Mucosa of descending colon (tissue), 3 donors: ENCODE results near the gene WDR7. TPM values are rescaled to one million over a fixed set of nuclear protein-coding genes. Genes with fewer than 3 reads are reported as not detected.
A peak's percentile ranks its signal among the peaks of the same experiment; 100 is the strongest.

Experiments used
- ATAC-seq: fragments of 200-7000 bp; cut with Tn5 transposase; one replicate; pipeline ENCODE4 v1.9.1; 2020; ENCODE audit warnings: mild to moderate bottlenecking, moderate library complexity
- DNase-seq, 3 donors: peaks; one replicate each; pipeline ENCODE4 v3.0.0-alpha.2; 2020
- H3K36me3 ChIP-seq: fragments of 200-600 bp; one replicate; pipeline ENCODE4 v1.8.0; 2021; ENCODE audit warnings: low read depth, mild to moderate bottlenecking
- H3K4me1 ChIP-seq: fragments of 200-600 bp; one replicate; pipeline ENCODE4 v1.8.0; 2021; ENCODE audit warnings: low read depth, mild to moderate bottlenecking
- H3K4me3 ChIP-seq: fragments of 200-600 bp; one replicate; pipeline ENCODE4 v1.8.0; 2021; ENCODE audit warnings: mild to moderate bottlenecking
- H3K9me3 ChIP-seq: fragments of 200-600 bp; one replicate; pipeline ENCODE4 v1.8.0; 2021; ENCODE audit warnings: mild to moderate bottlenecking
- intact Hi-C, 2 donors: fragments of 100-400 bp; cut with DNase I in 1 of 2; cut with micrococcal nuclease in 1 of 2; formaldehyde crosslinking; loops; one replicate each; pipeline versions ENCODE4 v1.11.0 to v1.11.1; 2022; cut with DNase I, micrococcal nuclease
- total RNA-seq, 3 donors: library from RNA; stranded (reverse); fragmentation: NEBNext Ultra II Directional in 2 of 3; extraction: Animal tissue kit (Norgen Biotek cat#: 25700) in 2 of 3; gene quantifications; one replicate each; pipeline versions ENCODE4 v1.2.1 to v1.2.4, GENCODE V29; 2021 to 2023
- TF ChIP-seq, protein P1 (sequence below): fragments of 200-600 bp; IDR thresholded peaks from one replicate; pipeline ENCODE4 v1.8.0; 2022; ENCODE audit warnings: antibody characterized with exemption, mild to moderate bottlenecking
- donor health status: DM: no; HTN: no; CAD: no; lungs with moderate emphysema.
- donor health status: DM: no; HTN: no; CAD: no.
- donor health status: DM: no; HTN: yes; CAD: no.

Gene WDR7
- total RNA-seq, 3 donors from 2014 or later = 28.4 to 38.8 (median 29.3) TPM

DNA sequence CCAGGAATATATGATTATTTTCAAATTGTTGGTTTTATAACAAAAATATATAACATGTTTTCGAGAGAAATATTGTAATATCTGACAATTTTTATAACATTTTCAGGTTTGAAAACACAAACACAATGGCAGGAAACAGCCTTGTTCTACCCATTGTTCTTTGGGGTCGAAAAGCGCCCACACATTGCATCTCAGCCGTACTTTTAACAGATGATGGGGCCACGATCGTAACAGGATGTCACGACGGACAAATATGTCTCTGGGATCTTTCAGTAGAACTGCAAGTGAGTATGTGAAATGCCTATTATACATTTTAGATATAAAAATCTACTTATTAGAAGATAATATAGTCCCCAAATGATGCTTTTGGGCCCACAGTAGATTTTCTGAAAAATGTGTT, 21.2 kb downstream of the WDR7 start:
- Histone ChIP-seq H3K4me1 (no peaks in the 10 kb centered on the region), H3K9me3 (no peaks in the 10 kb centered on the region), H3K36me3 (no peaks in the 10 kb centered on the region), H3K4me3 (no peak overlapping the region)
- TF ChIP-seq, protein P1, sequence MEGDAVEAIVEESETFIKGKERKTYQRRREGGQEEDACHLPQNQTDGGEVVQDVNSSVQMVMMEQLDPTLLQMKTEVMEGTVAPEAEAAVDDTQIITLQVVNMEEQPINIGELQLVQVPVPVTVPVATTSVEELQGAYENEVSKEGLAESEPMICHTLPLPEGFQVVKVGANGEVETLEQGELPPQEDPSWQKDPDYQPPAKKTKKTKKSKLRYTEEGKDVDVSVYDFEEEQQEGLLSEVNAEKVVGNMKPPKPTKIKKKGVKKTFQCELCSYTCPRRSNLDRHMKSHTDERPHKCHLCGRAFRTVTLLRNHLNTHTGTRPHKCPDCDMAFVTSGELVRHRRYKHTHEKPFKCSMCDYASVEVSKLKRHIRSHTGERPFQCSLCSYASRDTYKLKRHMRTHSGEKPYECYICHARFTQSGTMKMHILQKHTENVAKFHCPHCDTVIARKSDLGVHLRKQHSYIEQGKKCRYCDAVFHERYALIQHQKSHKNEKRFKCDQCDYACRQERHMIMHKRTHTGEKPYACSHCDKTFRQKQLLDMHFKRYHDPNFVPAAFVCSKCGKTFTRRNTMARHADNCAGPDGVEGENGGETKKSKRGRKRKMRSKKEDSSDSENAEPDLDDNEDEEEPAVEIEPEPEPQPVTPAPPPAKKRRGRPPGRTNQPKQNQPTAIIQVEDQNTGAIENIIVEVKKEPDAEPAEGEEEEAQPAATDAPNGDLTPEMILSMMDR = no peak
- intact Hi-C loops = no loop called here
- no peak for DNase-seq
- ATAC-seq = no peak

DNA sequence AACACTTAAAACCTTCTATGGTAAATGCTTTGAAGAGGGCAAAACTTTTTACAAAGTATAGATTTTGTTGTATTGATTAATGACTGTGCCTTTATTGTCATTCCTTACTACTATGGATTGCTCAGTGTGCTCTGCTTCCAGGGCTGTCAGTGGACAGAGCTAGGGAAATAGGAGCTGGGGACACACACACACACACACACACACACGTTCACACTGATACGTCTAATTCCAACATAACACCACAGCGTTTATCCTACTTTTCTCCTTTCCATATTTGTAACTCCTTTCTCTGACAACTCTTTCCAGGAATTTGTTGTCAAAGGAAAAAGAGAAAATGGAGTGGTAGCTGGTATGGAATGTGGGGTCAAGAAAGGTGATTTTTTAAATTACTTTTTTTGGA, 21.8 kb downstream of the WDR7 start:
- intact Hi-C loops = no loop called here
- TF ChIP-seq, protein P1 = no peak

DNA sequence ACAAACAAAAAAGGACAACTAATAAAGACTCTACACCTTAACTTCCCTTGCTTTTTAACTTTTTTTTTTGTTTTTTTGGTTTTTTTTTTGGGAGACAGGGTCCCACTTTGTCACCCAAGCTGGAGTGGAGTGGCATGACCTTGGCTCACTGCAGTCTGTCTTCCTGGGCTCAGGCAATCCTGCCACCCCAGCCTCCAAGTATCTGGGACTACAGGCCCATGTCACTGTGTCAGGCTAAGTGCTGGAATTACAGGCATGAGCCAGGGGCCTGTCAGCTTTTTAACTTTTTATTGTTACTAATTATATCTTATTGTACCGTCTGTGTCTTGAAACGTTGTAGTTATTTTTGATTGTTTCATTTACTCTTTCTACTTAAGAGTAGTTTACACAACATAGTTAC, 25.5 kb downstream of the WDR7 start:
- H3K9me3 ChIP-seq = no peaks in the 10 kb centered on the region
- no peaks in the 10 kb centered on the region for H3K4me1 ChIP-seq
- H3K36me3 ChIP-seq = no peaks in the 10 kb centered on the region
- ATAC-seq (no peak), DNase-seq (no peak)
- TF ChIP-seq, protein P1 = no peak
- no peak overlapping the region for H3K4me3 ChIP-seq
- intact Hi-C loops = no loop called here

More for the DNA sequence above, 21.8 kb downstream of the WDR7 start:
- Histone ChIP-seq H3K9me3 (no peaks in the 10 kb centered on the region), H3K4me1 (no peaks in the 10 kb centered on the region), H3K36me3 (no peaks in the 10 kb centered on the region), H3K4me3 (no peak overlapping the region)
- ATAC-seq = no peak
- no peak for DNase-seq

DNA sequence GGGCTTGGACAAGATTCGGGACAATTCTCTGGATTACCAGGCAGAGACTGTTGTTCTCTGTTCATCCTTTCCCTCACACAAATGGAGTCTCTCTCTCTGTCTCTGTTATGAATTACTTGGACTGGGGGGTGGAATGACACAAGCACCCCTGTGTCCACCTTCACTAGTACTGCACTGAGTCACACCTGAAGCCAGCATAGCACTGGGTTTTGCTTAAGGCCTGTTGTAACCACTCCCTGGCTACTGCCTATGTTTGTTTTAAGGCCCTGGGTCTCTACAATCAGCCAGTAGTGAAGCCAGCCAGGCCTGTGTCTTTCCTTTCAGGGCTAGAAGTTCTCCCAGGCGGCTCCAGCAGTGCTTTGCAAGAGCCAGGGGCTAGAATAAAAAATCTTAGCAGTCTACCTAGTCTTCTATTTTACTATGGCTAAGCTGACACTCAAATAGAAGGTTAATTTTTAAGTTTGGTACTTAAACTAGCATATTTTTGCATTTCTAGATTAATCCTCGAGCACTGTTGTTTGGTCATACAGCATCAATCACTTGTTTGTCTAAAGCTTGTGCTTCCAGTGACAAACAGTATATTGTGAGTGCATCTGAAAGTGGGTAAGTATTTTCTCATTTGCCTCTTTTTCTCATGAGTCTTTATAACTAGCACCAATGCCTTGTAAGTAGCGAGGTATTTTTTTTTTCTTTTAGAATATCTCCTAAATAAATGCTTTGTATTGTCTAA, 27.8 kb downstream of the WDR7 start:
- Histone ChIP-seq H3K9me3 (no peaks in the 10 kb centered on the region), H3K36me3 (no peaks in the 10 kb centered on the region), H3K4me1 (no peaks in the 10 kb centered on the region), H3K4me3 (no peak overlapping the region)
- no peak for DNase-seq
- intact Hi-C loops = no loop called here
- peak; percentile 84 for ATAC-seq
- TF ChIP-seq, protein P1 = no peak

DNA sequence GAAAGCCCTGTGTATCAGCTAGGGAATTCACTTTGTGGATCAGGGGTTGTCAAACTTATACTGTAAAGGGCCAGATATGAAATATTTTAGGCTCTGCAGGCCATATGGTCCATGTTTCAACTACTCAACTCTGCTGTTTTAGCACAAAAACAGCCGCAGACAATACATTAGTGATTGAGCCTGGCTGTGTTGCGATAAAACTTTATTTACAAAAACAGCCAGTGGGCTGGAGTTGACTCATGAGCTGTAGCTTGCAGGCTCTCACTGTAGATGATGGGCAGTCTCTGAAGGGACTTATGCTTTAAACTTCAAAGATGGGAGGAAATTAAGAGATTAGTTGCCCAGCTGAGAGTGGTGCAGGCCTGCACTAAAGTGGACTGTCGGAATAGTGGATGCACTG, 33.1 kb downstream of the WDR7 start:
- DNase-seq = no peak
- no peak for ATAC-seq
- intact Hi-C loops = no loop called here
- TF ChIP-seq, protein P1 = no peak
- no peaks in the 10 kb centered on the region for H3K36me3 ChIP-seq
- no peaks in the 10 kb centered on the region for H3K4me1 ChIP-seq
- no peaks in the 10 kb centered on the region for H3K9me3 ChIP-seq
- no peak overlapping the region for H3K4me3 ChIP-seq
